ENCODE measurements around the gene ERAP2.
"Not testable (repeated sequence)": the region's sequence is repeated elsewhere in the genome, so short reads cannot be mapped to it uniquely, and the experiment has no call there.

ERAP2 gene

DNA sequence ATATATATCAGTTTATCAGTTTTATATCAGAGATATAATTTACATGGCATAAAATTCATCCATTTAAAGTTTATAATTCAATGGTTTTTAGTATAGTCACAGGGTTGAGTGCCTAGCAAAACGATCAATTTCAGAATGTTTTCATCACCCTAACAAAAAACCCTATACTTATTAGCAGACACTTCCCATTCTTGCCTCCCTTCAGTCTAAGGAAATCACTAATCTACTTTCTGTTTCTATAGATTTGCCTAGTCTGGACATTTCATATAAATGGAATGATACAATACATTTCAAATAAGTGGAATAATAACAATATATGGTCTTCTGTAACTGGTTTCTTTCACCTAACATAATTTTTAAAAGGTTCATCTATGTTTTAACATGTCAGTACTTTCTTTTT, 50.0 kb downstream of the ERAP2 start:
- TF ChIP-seq SUZ12 (IDR thresholded peaks at IDR 0.05; ENCODE audit: extremely low read depth, insufficient read depth, insufficient read length), result no peak
- no peak for TF ChIP-seq ZNF274 (IDR thresholded peaks at IDR 0.05; ENCODE audit: low read depth, low read length)
- TF ChIP-seq YY1 (IDR thresholded peaks at IDR 0.05; ENCODE audit: insufficient read depth, insufficient read length), result no peak
- no peaks in the 10 kb centered on the region for H3K27me3 ChIP-seq (ENCODE audit: insufficient read depth, insufficient read length)
- no peak overlapping the region for H3K9ac ChIP-seq (ENCODE audit: insufficient read length, low read depth)
- H3K36me3 ChIP-seq (ENCODE audit: insufficient read depth, insufficient read length, low read length), result no peaks in the 10 kb centered on the region
- no peak overlapping the region for H3K4me3 ChIP-seq (ENCODE audit: insufficient read length, low read depth)
- H3K9me3 ChIP-seq (ENCODE audit: insufficient read depth, low read length), result no peaks in the 10 kb centered on the region
- no peak for DNase-seq (ENCODE audit: low read depth, low spot score)
- H3K4me1 ChIP-seq (ENCODE audit: insufficient read depth, insufficient read length), result no peaks in the 10 kb centered on the region

DNA sequence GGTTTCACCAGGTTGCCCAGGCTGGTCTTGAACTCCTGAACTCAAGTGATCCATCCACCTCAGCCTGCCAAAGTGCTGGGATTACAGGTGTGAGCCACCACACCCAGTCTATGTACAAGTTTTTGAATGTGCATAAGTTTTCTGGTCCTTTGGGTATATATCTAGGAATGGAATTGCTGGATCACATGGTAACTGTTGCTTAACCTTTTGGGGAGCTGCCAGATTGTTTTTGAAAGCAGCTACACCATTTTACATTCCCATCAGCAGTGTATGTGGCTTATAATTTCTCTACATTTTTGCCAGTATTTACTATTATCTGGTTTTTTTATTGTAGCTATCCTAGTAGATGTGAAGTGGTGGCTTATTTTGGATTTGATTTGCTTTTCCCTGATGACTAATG, 50.7 kb downstream of the ERAP2 start:
- TF ChIP-seq ZNF274 (IDR thresholded peaks at IDR 0.05; ENCODE audit: low read depth, low read length) (no peak), SUZ12 (IDR thresholded peaks at IDR 0.05; ENCODE audit: extremely low read depth, insufficient read depth, insufficient read length) (no peak), YY1 (IDR thresholded peaks at IDR 0.05; ENCODE audit: insufficient read depth, insufficient read length) (no peak)
- no peaks in the 10 kb centered on the region for H3K9me3 ChIP-seq (ENCODE audit: insufficient read depth, low read length)
- no peak overlapping the region for H3K9ac ChIP-seq (ENCODE audit: insufficient read length, low read depth)
- no peaks in the 10 kb centered on the region for H3K27me3 ChIP-seq (ENCODE audit: insufficient read depth, insufficient read length)
- no peak overlapping the region for H3K4me3 ChIP-seq (ENCODE audit: insufficient read length, low read depth)
- H3K4me1 ChIP-seq (ENCODE audit: insufficient read depth, insufficient read length), result no peaks in the 10 kb centered on the region
- no peak for DNase-seq (ENCODE audit: low read depth, low spot score)
- H3K36me3 ChIP-seq (ENCODE audit: insufficient read depth, insufficient read length, low read length), result no peaks in the 10 kb centered on the region

DNA sequence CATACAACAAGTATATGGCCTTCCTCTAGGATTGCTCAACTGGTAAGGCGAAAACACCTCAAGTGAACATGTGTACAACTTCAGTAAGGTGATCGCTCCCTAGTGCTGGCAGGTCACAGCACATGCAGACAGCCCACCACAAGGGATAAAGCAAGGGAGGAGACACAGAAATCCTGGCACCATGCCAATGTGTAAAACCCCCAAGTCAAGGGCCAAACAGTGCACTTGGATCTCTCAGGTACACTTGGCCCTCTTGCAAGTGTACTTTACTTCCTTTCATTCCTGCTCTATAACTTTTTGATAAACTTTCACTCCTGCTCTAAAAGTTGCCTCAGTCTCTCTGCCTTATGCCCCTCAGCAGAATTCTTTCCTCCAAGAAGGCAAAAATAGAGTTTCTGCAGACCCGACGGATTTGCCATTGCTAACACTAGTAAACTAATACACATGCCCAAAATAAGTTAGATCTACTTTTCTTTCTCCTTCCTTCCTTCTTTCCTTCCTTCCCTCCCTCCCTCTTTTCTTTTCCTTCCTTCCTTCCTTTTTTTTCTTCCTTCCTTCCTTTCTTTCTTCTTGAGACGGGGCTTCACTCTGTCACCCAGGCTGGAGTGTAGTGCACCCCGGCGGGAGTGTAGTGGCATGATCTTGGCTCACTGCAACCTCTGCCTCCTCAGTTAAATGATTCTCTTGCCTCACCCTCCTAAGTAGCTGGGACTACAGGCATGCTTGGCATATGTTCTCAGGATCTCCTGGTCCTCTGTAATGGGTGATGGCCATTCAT, 52.8 kb downstream of the ERAP2 start:
- no peak for DNase-seq (ENCODE audit: low read depth, low spot score)
- Histone ChIP-seq H3K4me3 (ENCODE audit: insufficient read length, low read depth) (no peak overlapping the region), H3K4me1 (ENCODE audit: insufficient read depth, insufficient read length) (no peaks in the 10 kb centered on the region), H3K36me3 (ENCODE audit: insufficient read depth, insufficient read length, low read length) (no peaks in the 10 kb centered on the region), H3K9me3 (ENCODE audit: insufficient read depth, low read length) (no peaks in the 10 kb centered on the region), H3K27me3 (ENCODE audit: insufficient read depth, insufficient read length) (no peaks in the 10 kb centered on the region), H3K9ac (ENCODE audit: insufficient read length, low read depth) (no peak overlapping the region)
- TF ChIP-seq SUZ12 (IDR thresholded peaks at IDR 0.05; ENCODE audit: extremely low read depth, insufficient read depth, insufficient read length), result no peak
- no peak for TF ChIP-seq ZNF274 (IDR thresholded peaks at IDR 0.05; ENCODE audit: low read depth, low read length)

DNA sequence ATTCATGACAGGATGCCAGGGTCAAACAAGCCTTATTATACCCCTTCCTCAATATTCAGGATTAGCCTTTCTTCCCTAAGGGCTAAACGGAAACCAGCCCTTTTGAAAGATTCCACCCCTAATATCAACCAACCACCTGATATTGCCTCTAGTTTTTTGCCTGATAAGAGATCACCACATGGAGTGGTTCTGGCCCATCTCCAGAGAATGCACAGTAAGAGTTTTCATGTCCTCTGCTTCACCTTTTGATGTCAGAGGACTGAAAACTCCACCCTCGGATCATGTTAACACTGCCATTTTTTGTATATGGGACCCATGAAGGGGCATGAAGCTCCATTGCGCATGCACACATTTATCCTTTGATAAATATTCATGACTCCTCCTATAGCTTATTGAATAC, 53.8 kb downstream of the ERAP2 start:
- no peak for TF ChIP-seq ZNF274 (IDR thresholded peaks at IDR 0.05; ENCODE audit: low read depth, low read length)
- no peak for TF ChIP-seq SUZ12 (IDR thresholded peaks at IDR 0.05; ENCODE audit: extremely low read depth, insufficient read depth, insufficient read length)
- TF ChIP-seq YY1 (IDR thresholded peaks at IDR 0.05; ENCODE audit: insufficient read depth, insufficient read length), result no peak
- Histone ChIP-seq H3K4me3 (ENCODE audit: insufficient read length, low read depth) (no peak overlapping the region), H3K36me3 (ENCODE audit: insufficient read depth, insufficient read length, low read length) (no peaks in the 10 kb centered on the region), H3K9ac (ENCODE audit: insufficient read length, low read depth) (no peak overlapping the region), H3K9me3 (ENCODE audit: insufficient read depth, low read length) (no peaks in the 10 kb centered on the region), H3K4me1 (ENCODE audit: insufficient read depth, insufficient read length) (no peaks in the 10 kb centered on the region), H3K27me3 (ENCODE audit: insufficient read depth, insufficient read length) (no peaks in the 10 kb centered on the region)
- no peak for DNase-seq (ENCODE audit: low read depth, low spot score)

DNA sequence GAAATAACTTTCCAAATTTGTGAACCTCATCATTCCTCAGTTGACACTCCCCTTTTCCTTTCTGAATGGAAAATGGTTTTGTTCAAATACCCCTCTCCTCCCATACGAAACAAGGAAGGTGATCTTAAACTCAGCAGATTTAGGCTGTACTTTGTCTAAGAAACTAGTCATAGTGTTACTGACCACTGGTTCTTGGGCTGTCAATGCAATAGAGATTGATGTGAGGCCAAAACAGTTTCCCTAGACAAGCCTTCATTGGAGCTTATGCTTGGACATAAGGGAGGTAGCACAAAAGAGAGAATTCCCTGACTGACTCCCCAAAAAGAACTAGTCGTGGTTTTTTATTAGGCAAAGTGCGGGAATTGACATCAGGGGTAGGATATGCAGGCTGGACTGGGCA, 54.3 kb downstream of the ERAP2 start:
- no peak overlapping the region for H3K4me3 ChIP-seq (ENCODE audit: insufficient read length, low read depth)
- no peak overlapping the region for H3K9ac ChIP-seq (ENCODE audit: insufficient read length, low read depth)
- H3K27me3 ChIP-seq (ENCODE audit: insufficient read depth, insufficient read length), result no peaks in the 10 kb centered on the region
- DNase-seq (ENCODE audit: low read depth, low spot score), result no peak
- H3K9me3 ChIP-seq (ENCODE audit: insufficient read depth, low read length), result no peaks in the 10 kb centered on the region
- H3K4me1 ChIP-seq (ENCODE audit: insufficient read depth, insufficient read length), result no peaks in the 10 kb centered on the region
- TF ChIP-seq ZNF274 (IDR thresholded peaks at IDR 0.05; ENCODE audit: low read depth, low read length), result no peak
- TF ChIP-seq YY1 (IDR thresholded peaks at IDR 0.05; ENCODE audit: insufficient read depth, insufficient read length), result no peak
- TF ChIP-seq SUZ12 (IDR thresholded peaks at IDR 0.05; ENCODE audit: extremely low read depth, insufficient read depth, insufficient read length), result no peak
- H3K36me3 ChIP-seq (ENCODE audit: insufficient read depth, insufficient read length, low read length), result no peaks in the 10 kb centered on the region

DNA sequence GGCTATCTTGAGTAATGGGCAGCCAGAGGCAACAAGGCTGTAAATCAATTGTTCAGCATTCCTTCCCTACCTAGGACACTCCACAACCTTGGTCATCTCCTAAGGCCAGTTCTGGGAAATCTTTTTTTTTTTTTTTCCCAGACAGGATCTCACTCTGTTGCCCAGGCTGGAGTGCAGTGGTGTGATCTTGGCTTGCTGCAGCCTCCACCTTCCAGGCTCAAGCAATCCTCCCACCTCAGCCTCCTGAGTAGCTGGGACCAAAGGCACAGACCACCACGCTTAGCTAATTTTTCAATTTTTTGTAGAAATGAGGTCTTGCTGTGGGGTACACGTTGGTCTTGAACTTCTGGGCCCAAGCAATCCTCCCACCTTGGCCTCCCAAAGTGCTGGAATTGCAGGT, 54.7 kb downstream of the ERAP2 start:
- DNase-seq (ENCODE audit: low read depth, low spot score); H3K4me3 ChIP-seq (ENCODE audit: insufficient read length, low read depth); H3K9me3 ChIP-seq (ENCODE audit: insufficient read depth, low read length); H3K9ac ChIP-seq (ENCODE audit: insufficient read length, low read depth); H3K27me3 ChIP-seq (ENCODE audit: insufficient read depth, insufficient read length); H3K4me1 ChIP-seq (ENCODE audit: insufficient read depth, insufficient read length); H3K36me3 ChIP-seq (ENCODE audit: insufficient read depth, insufficient read length, low read length): not testable (repeated sequence)

DNA sequence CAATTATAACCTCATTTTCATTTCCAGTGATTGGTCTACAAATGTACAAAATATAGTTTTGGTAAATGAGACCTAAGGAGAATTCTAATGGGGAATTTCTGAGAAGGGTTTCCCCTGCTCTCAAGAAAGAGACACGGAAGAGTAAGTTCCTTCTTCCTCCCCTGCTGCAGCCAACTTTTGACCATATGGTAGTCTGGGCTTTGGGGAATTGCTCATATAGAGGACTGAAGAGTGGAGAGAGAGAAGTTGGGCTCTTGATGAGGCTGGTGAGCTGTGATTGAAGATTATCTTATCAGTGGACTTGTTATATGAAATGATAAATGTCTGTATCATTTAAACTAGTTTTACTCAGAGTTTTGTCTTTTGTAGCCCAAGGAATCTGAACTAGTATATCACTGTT, 55.3 kb downstream of the ERAP2 start:
- no peak overlapping the region for H3K9ac ChIP-seq (ENCODE audit: insufficient read length, low read depth)
- TF ChIP-seq YY1 (IDR thresholded peaks at IDR 0.05; ENCODE audit: insufficient read depth, insufficient read length) (no peak), ZNF274 (IDR thresholded peaks at IDR 0.05; ENCODE audit: low read depth, low read length) (no peak), SUZ12 (IDR thresholded peaks at IDR 0.05; ENCODE audit: extremely low read depth, insufficient read depth, insufficient read length) (no peak)
- H3K4me3 ChIP-seq (ENCODE audit: insufficient read length, low read depth), result no peak overlapping the region
- peaks cover 4% of the 10 kb centered on the region for H3K27me3 ChIP-seq (ENCODE audit: insufficient read depth, insufficient read length)
- no peaks in the 10 kb centered on the region for H3K9me3 ChIP-seq (ENCODE audit: insufficient read depth, low read length)
- H3K4me1 ChIP-seq (ENCODE audit: insufficient read depth, insufficient read length), result peaks cover under 1% of the 10 kb centered on the region
- no peak for DNase-seq (ENCODE audit: low read depth, low spot score)
- H3K36me3 ChIP-seq (ENCODE audit: insufficient read depth, insufficient read length, low read length), result no peaks in the 10 kb centered on the region
